Stimulated activated memory B cell treated with anti-CD40 and anti-IgM and Interleukin-4, amounts not matched to agents 10 μg/mL and 1 μg/mL and 100 μg/mL, for 72 hours (primary cell): Measurements from ENCODE around the gene SRY.
A peak's percentile ranks its signal among the peaks of the same experiment; 100 is the strongest.
"Not testable (repeated sequence)": the region's sequence is repeated elsewhere in the genome, so short reads cannot be mapped to it uniquely, and the experiment has no call there.

Experiments used
- ATAC-seq: fragments of 150-1000 bp; cut with Tn5 transposase; 2 replicates; pipeline ENCODE4 v1.10.0; 2021
- H3K27ac Mint-ChIP-seq: one replicate; pipeline ENCODE4 v1.8.0; 2022; ENCODE audit warnings: mild to moderate bottlenecking, mixed read lengths
- H3K27me3 Mint-ChIP-seq: one replicate; pipeline ENCODE4 v1.8.0; 2022; ENCODE audit warnings: mixed read lengths
- H3K36me3 Mint-ChIP-seq: one replicate; pipeline ENCODE4 v1.8.0; 2022; ENCODE audit warnings: mixed read lengths
- H3K4me1 Mint-ChIP-seq: one replicate; pipeline ENCODE4 v1.8.0; 2022; ENCODE audit warnings: mixed read lengths
- H3K4me3 Mint-ChIP-seq: one replicate; pipeline ENCODE4 v1.8.0; 2022; ENCODE audit warnings: mild to moderate bottlenecking, moderate library complexity, mixed read lengths
- H3K9me3 Mint-ChIP-seq: one replicate; pipeline ENCODE4 v1.8.0; 2022; ENCODE audit warnings: mixed read lengths

Gene SRY

GRCh38 chrY:2787600-2787999 lies at the start of gene SRY:
TSS of gene SRY (minus strand) at chrY:2787682. CDS start at chrY:2787603, 79 bp downstream.
- H3K4me3 Mint-ChIP-seq: peak within 1 kb of the TSS; percentile 47
- H3K9me3 Mint-ChIP-seq: peaks cover 3% of the 10 kb centered on the region
- no peak for ATAC-seq
- peaks cover 5% of the 10 kb centered on the region for H3K4me1 Mint-ChIP-seq
- no peak within 1 kb of the TSS for H3K27ac Mint-ChIP-seq
- H3K27me3 Mint-ChIP-seq: peaks cover 42% of the 10 kb centered on the region
- no peaks in the 10 kb centered on the region for H3K36me3 Mint-ChIP-seq

DNA sequence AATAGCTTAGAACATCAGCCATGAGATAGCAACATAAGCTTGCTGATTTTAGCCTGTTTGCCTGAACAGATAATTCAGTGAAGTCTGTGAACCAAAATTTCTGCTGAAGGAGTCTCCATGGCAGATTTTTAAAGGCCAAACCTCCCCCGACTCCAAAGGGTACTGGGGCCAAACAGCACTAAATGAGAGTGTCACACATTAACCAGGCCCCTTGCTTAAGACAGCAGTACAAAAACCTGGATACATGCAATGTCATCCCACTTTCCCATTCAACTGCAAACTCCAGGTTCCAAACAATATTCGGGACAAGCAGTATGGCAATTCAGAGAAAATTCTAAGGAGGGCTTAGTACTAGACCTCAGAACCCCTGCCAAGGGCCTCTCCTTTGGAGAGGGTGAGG lies 49.6 kb upstream of the SRY start:
- H3K27me3 Mint-ChIP-seq: peaks cover 11% of the 10 kb centered on the region
- no peak for ATAC-seq
- H3K9me3 Mint-ChIP-seq: no peaks in the 10 kb centered on the region
- no peak overlapping the region for H3K27ac Mint-ChIP-seq
- H3K4me3 Mint-ChIP-seq: no peak overlapping the region
- H3K4me1 Mint-ChIP-seq: no peaks in the 10 kb centered on the region
- H3K36me3 Mint-ChIP-seq: no peaks in the 10 kb centered on the region

DNA sequence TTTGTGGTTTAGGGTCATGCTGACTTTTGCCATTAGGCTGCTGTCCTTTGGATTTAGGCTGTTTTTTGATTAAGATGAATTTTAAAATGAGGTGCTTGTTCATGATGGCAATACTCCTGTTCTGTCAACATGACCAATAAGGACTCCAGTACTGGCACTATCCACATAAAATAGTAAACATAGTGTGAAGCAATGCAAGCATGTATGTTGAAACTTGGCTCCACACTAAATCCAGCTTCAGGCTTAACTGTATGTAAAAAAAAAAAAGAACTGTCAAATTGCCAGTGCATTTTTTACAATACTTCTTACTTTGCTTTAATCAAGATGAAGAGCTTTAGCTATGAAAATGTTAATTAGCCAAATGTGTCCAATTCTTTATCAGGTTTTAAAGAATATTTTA lies 47.7 kb upstream of the SRY start:
- Mint-ChIP-seq H3K4me1 (no peaks in the 10 kb centered on the region), H3K27ac (no peak overlapping the region), H3K36me3 (no peaks in the 10 kb centered on the region), H3K27me3 (peaks cover 27% of the 10 kb centered on the region), H3K9me3 (peaks cover 3% of the 10 kb centered on the region), H3K4me3 (no peak overlapping the region)
- no peak for ATAC-seq

DNA sequence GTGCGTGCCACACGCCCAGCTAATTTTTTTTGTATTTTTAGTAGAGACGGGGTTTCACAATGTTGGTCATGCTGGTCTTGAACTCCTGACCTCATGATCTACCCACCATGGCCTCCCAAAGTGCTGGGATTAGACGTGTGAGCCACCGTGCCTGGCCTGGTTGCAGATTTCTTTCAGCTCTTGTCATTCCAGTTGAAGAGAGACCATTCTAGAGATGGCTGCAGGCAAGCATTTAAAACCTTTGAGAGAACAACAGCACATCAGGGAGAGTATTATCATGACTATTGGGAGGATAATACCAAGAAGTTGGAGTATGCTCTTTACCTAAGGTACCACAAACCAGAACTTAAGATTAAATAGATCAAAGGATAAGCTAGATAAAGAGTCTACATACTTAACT lies 41.0 kb upstream of the SRY start:
- Mint-ChIP-seq H3K27ac (no peak overlapping the region), H3K27me3 (peaks cover 22% of the 10 kb centered on the region), H3K36me3 (no peaks in the 10 kb centered on the region), H3K4me1 (no peaks in the 10 kb centered on the region), H3K4me3 (no peak overlapping the region), H3K9me3 (peaks cover 3% of the 10 kb centered on the region)
- ATAC-seq: no peak

- ATAC-seq: no peak
- Mint-ChIP-seq H3K9me3 (no peaks in the 10 kb centered on the region), H3K36me3 (no peaks in the 10 kb centered on the region), H3K27me3 (peaks cover 7% of the 10 kb centered on the region), H3K4me3 (no peak overlapping the region), H3K4me1 (no peaks in the 10 kb centered on the region), H3K27ac (no peak overlapping the region)
Measured at GRCh38 chrY:2824471-2824870, 37.0 kb upstream of the SRY start.

- H3K9me3 Mint-ChIP-seq, H3K4me1 Mint-ChIP-seq, H3K36me3 Mint-ChIP-seq, H3K27ac Mint-ChIP-seq, ATAC-seq, H3K4me3 Mint-ChIP-seq: not testable (repeated sequence)
- H3K27me3 Mint-ChIP-seq: peaks cover 21% of the 10 kb centered on the region
Measured at GRCh38 chrY:2817146-2817896, 29.8 kb upstream of the SRY start.

DNA sequence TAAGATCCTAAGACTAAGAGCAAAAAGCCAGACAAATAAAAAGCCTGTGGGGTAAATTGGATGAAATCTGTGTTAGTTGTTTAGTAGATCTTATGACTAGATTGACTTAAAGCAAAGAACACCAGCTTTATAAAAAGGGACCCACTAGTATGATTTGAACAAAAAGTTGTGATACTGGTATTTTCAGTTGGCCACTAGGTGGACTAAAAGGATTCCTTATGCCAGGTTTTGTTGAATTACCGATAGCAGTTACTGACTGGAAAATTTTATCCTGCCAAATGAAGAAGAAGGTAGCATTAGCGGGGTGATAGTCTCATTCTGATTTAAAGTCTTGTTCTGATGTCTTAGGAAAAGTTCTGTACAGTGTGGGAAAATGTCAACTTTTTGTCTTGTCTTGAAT lies 12.8 kb upstream of the SRY start:
- peaks cover 11% of the 10 kb centered on the region for H3K27me3 Mint-ChIP-seq
- no peaks in the 10 kb centered on the region for H3K36me3 Mint-ChIP-seq
- no peaks in the 10 kb centered on the region for H3K9me3 Mint-ChIP-seq
- ATAC-seq: no peak
- H3K27ac Mint-ChIP-seq: no peak overlapping the region
- H3K4me3 Mint-ChIP-seq: no peak overlapping the region
- no peaks in the 10 kb centered on the region for H3K4me1 Mint-ChIP-seq

DNA sequence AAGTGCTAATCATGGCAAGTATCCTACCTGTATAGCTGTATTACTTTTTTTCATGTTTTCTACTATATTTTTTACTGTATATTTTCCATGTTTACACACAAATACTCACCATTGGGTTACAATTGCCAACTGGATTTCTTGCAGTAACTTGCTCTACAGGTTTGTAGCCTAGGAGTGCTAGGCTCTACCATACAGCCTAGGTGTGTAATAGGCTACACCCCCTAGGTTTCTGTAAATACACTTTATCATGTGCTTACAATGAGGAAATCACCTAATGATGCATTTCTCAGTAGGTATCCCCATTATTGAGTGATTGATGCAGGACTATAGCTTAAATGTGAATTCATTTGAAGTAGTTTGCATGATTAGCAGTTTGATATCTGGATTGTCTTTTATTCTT lies 10.5 kb upstream of the SRY start:
- Mint-ChIP-seq H3K4me1 (no peaks in the 10 kb centered on the region), H3K4me3 (no peak overlapping the region), H3K27ac (no peak overlapping the region), H3K36me3 (no peaks in the 10 kb centered on the region), H3K9me3 (no peaks in the 10 kb centered on the region), H3K27me3 (no peaks in the 10 kb centered on the region)
- no peak for ATAC-seq

- Mint-ChIP-seq H3K9me3 (no peaks in the 10 kb centered on the region), H3K27me3 (no peaks in the 10 kb centered on the region), H3K4me3 (no peak overlapping the region), H3K36me3 (no peaks in the 10 kb centered on the region), H3K4me1 (no peaks in the 10 kb centered on the region), H3K27ac (no peak overlapping the region)
- ATAC-seq: no peak
Measured at GRCh38 chrY:2796977-2797523, 9.6 kb upstream of the SRY start.

GRCh38 chrY:2789756-2790155 lies 2.3 kb upstream of the SRY start:
- no peak overlapping the region for H3K27ac Mint-ChIP-seq
- H3K27me3 Mint-ChIP-seq: peaks cover 42% of the 10 kb centered on the region
- H3K36me3 Mint-ChIP-seq: no peaks in the 10 kb centered on the region
- peaks cover 5% of the 10 kb centered on the region for H3K4me1 Mint-ChIP-seq
- no peak overlapping the region for H3K4me3 Mint-ChIP-seq
- no peak for ATAC-seq
- peaks cover 3% of the 10 kb centered on the region for H3K9me3 Mint-ChIP-seq

GRCh38 chrY:2786876-2787512 lies 488 bp downstream of the SRY start:
- H3K27me3 Mint-ChIP-seq: peaks cover 42% of the 10 kb centered on the region
- no peak for ATAC-seq
- peaks cover 3% of the 10 kb centered on the region for H3K9me3 Mint-ChIP-seq
- peaks cover 5% of the 10 kb centered on the region for H3K4me1 Mint-ChIP-seq
- no peak overlapping the region for H3K27ac Mint-ChIP-seq
- peak overlapping the region; percentile 47 for H3K4me3 Mint-ChIP-seq
- H3K36me3 Mint-ChIP-seq: no peaks in the 10 kb centered on the region
